Stimulated activated naive CD4-positive, alpha-beta T cell treated with Interleukin-2 at 50 U/mL for 16 hours (primary cell): ENCODE results near the gene AMFR.

ENCODE experiments used
- DNase-seq: peaks from one replicate; lab custom pipeline; 2025; lab: John Stamatoyannopoulos, UW

The AMFR gene

DNA sequence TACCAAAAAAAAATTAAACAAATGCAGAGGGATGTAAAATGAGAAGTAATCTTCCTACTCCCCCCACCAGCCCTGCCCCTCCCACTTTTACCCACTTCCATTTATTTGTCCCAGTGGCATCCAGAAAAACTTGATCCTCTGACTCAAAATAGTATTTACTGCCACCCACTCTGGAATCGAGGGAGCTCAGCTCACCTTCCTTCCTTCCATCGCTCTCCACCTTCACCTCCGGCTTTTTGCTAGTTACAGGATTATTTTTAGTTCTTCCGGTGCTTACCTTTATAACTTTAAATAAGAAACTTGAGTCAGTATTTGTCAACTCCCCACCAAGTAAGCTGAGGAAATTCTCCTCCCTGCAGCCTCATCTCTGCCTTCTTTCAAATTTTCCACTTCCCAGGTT is 94.9 kb downstream of the AMFR start:
- no peak for DNase-seq

DNA sequence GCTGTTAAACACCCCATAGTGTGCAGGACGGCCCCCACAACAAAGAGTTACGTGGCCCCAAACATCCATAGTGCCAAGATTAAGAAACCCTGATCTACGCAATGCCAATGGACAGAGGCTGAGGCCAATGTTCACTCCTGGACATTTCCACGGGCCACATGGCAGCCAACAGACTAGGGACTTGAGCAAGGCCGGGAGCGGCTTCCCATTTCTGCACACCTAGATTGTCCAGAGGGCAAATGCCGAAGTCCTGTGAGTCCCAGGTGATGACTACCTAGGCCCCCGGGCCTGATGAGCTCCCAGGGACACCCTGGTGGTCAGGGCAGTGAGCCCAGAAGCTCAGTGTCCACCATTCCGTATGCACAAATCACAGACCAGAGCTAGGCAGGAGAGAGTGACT is 95.5 kb downstream of the AMFR start:
- DNase-seq, result no peak

DNA sequence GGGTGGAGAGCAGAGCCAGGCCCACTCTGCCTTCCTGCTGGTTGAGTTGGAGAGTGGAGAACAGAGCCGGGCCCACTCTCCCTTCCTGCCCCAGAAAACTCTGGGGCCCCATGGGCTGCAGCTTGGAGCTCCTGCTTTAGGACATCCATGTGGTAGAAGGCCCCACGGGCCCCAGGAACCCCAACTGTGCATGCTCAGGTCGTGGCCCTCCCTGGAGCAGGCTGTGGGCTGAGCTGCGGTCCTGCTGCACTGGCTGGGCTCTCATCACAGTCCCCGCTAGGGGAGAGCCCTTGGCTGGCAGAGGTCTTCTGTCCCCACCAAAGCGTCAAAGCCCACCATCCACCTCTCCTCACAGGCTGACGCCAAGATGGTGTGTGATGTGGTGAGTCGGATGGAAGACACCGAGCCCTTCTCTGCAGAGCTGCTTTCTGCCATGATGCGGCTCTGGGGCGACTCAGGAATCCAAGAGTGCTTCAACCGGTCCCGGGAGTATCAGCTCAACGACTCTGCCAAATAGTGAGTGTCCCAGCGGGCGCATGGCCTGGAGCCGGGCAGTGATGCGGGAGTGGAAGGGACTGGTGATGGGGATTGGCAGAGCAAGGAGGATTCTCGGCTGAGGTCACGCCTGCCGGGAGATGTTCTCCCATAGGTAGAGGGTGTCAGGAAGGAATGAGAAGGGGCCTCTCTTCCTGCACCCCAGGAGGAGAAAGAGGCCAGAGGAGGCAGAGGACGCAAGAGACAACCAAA is 96.9 kb downstream of the AMFR start:
- DNase-seq, result no peak

DNA sequence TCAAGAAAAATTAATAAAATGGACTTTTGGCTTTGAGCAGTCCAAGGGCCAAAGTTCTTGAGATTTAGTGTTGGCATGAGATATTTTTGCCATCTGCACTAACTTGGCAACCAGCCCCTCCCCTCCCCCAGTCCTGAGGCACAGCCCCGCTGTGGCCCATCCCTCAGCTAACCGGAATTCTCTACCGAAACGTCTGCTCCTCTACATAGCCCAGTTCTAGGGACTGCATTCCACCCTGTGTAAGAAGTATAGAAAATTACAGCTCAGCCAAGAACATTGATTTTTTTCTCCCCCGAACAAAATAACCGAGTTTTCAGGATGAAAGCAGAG is 97.5 kb downstream of the AMFR start:
- DNase-seq, result no peak

DNA sequence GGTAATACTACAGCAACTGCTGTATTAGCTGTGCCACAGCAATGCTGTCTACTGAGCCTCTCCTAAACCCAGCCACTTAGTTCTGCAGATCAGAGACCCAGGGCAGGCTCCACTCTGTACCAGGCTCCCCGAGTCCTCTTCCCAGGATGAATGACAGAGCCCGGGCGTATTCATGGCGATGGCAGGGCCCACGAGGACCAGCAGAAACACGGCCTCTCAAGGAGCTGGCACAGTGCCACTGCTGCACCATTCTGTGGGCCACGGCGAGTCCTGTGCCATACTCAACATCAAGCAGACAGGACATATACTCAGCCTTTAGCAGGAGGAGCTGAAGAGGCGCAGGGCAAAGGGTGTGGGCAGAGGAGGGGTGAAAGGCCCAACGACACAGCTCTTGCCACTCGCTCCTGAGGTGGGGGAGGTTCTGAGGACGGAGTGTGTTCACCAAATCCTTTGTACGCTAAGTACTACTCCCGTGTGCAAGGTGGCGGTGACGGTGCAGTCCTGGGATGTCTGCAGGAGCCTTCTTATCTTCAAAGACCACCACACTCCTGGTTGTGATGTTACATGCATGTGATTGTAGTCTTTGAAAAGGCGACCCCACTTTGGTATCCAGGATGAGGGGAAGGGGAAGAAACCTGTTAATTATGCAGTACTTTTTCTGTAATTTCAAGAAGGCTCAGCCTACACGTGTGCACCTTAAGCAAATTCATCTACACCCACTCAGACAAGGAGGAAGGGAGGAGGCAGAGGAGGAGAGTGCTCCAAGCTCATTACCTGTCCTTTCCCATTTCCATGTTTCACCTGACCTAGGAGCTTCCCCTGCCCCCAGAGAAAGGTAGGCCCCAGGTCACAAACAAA is 98.0 kb downstream of the AMFR start:
- no peak for DNase-seq

DNA sequence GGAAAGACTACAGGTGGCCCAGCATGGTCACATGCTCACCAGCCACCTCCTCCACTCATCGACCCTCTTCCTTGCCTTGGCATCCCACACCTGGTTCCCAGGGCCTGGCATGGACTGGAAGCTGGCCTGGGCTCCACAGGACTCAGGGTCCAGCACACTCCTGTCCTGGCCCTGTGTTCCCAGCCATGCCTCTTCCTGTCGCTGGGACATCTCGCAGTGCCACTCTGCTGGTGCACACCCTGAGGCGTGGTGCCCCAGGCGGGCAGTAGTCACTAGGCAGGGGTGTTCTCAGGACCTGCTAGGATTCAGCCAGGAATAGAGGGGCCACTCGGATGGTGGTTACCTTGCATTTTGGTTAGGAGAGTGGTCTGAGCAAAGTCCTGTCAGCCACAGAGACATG is 99.4 kb downstream of the AMFR start:
- no peak for DNase-seq

DNA sequence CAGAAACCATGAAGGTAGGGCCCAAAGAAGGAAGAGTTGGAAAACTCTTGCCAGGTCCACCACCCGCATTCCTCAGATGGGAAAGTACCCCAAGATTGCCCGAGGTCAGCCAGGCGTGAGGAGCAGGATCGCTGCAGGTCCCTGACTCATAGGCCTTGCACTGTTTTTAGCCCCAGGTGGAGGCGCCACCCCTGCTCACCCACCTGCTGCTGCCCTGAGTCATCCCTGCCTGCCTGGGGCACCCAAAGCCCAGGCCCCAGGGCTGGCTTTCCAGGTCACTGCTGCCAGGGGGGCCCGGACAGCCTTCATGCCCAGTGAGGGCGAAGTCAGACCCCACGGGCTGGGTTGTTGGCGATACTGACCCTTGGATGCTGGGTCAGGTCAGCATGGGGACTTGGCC is 100.9 kb downstream of the AMFR start:
- no peak for DNase-seq

DNA sequence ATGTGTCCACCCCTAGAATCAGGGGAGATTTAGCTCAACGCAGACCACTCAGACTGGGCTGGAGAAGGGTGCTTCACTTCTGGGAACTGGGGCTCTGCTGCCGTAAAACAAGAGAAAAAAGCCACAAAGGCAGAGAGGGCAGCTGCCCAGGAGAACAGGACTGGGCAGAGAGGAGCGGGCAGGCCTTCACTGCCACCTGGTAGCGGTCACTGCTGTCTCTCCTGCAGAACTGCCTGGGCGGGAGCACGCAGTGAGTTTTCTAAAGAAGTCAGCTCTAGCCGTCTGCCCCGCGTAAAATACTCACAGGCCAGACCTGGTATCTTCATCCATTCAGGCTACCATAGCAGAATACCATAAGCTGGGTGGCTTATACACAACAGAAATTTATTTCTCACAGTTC is 103.8 kb downstream of the AMFR start:
- no peak for DNase-seq

DNA sequence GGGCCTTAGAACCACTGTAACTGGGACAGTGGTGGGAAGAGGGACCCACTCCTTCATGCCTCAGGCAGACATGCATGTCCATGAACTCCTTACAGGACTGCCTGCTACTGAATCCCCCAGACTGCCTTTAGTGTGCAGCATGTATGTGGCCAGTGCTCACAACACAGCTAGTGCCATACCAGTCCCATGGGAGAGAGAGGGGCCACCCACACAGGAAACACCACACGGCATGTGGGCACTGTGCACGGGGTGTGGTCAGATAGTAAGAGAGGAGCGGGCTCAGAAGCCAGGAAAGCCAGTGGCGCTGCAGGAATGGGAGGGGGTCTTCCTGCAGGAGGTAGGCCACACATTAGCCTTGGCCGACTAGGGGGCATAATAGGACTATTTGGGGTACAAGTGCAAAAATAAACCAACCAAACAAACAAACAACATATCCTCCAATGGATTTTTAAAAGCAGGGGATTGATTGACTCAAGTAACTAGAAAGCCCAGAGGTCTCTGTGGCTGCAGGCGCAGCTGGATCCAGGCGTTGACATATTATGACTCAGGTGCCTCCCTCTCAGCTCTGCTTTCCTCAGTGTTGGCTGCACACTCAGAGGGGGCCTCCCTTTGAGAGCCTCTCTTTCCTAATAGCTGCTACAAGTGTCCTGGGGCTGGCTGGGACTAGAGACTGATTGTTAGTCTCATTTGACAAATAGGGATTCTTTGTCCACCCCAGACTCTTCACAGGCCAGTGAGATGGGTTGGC is 104.4 kb downstream of the AMFR start:
- DNase-seq, result no peak

DNA sequence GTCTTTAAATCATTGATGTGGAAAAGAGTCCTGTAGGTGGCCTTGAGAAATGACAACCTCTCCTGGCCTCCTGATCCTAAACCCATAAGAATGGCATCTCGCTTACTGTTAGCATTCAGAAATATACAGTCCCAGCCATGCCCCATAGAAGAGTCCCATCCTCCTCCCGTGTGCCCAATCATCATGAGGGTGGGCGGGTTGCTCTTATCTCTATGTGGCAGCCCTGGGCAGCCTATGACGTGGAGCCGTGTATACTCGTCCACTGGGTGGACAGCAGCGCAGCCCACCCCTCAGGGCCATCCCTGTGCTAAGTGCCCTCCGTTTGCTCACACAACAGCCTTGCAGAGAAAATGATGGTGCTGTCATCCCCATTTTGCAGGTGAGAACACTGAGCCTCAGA is 105.3 kb downstream of the AMFR start:
- DNase-seq, result no peak

DNA sequence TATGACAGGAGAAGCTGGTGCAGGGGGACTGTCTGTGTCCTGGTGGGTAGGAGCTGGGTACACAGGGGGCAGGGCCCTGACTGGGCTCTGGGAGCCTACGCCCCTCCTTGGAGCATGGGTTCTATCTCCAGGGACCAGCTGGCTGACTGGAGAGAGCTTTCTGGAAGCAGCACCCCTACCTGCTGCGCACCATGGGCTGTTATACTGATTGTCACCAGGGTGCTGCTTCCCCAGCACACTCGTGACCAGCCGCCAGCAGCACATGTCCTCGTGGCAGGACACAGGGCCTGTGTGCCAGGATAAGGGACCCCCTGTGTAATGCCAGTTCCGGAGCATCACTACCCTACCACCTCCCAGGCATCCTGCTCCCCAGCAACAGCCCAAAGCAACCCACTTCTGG is 106.0 kb downstream of the AMFR start:
- no peak for DNase-seq

DNA sequence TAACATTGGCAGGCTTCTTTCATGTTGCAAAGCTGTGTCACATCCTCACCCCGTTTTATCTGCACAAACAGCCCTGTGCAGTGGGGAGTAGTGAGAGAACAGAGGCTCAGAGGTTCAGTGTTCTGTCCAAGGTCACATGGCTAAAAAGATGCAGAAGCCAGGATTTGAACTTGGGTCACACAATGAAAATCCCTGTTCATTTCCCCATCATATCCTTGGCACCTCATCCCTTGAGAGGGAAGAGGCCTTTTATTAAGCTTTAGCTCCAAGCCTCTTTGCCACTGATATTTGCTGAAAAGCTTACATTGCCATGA is 106.6 kb downstream of the AMFR start:
- no peak for DNase-seq

DNA sequence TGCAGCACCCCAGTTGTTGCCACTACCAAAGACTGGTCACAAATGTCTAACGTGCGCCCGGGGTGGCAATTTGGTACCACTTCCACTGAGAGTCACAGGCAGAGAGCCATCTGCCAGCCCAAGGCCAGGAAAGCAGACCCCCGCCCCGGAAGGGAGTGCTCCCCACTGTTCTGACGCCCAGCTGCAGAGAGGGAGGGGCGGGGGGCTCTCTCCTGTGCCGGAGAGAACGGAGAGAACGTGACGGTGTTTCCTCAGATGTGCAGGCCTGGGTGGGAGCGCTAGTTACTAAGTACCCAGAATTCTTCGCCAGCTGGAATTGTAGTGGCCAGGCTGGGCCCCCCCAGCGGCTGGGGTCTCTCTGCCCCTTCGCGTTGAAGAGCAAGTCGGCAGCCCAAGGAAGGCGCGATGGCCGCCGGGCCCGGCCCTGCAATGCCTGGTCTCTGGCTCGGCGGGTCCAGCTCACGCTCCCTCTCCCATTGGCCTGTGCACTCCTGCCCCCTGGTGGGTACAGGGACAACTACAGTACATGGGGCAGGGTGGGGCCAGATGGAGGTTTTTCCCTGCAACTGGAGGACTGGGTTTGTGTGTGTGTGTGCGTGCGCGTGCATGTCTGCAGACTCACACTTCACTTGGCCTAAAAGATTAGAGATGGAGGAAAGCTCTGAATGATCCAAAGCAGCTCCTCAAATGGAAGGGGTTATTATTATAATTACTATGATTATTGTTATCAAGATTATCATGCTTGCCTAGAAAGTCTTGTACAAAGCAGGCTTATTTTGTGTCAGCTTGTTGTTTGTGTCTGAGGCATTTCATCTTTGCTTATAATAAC is 107.1 kb downstream of the AMFR start:
- peak; percentile 70 for DNase-seq

DNA sequence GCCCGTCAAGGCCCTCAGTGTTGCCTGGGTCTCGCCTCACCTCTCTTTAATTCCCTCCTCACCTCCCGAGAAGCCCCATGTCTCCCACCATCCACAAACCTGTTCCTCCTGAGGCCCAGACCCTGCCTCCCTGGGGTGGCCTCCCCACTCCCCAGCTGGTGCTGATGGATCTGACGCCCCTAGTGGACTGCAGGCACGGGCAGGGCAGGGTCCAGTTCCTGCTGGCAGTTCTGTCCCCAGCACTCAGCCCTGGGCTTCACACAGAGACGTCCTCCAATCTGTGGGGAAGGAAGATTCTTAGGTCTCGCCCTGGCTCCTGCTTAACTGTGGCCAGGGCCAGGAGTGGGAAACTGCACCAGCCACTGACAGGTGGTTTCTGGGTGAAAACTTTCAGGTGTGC is 108.8 kb downstream of the AMFR start:
- DNase-seq, result no peak

DNA sequence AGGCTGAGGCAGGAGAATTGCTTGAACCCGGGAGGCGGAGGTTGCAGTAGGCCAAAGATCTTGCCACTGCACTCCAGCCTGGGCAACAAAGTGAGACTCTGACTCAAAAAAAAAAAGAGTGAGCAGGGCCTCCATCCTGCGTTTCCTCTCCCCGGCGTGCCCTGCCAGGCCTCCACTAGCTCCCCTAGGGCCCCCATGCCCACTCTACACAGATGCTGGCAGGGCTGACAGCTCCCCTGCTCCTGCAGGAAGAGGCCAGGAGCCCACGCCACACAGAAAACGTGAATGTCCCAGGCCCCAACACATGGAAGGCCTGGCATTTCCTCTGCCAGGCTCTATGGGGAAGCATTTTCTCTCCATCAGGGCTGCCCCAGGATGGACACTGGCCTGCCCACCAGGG is 109.4 kb downstream of the AMFR start:
- DNase-seq, result no peak

DNA sequence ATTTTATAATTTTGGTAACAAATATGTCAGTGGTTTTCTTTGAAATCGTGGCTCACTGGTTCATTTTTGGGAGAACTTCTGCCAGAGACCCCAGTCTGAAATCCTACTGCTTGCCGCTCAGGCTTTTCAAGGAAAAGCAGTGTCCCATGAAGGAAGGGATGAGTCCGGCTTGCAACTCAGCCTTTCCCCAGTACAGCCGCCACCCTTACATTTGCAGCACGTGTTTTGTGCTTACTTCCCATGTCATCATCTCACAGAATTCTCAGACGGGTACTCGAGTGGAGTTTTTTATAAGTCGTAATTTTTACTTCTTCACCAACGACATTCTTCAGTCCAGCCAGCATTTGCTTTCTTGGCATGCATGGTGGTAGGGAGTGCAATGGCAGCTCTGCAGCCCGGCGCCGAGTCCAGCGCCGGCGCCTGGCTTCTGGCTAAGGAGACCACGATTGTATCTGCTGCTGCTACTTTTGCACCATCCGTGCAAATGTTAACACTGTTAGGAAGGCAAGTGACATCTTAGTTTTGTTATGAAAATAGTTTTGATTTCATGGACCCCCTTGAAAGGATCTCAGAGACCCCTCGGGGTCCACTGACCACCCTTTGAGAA is 111.0 kb downstream of the AMFR start:
- DNase-seq, result no peak

DNA sequence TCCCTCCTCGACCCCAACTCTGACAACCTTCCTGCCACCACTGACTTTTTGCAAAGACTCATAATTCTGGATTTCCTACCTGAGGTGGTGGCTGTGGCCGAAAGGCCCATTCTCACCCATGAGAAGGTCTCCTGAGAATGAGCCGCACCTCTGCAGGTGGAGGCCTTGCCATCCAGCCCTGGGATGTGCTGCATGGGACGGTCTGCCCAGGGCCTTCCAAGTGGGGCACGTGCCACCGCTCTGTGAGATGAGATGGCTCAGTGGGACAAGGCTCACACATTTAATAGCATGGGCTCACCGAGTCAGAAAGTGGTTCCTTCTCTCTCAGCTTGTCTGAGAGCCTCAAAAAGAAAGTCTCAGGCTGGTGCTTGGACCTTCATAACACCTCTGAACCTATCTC is 112.8 kb downstream of the AMFR start:
- no peak for DNase-seq

DNA sequence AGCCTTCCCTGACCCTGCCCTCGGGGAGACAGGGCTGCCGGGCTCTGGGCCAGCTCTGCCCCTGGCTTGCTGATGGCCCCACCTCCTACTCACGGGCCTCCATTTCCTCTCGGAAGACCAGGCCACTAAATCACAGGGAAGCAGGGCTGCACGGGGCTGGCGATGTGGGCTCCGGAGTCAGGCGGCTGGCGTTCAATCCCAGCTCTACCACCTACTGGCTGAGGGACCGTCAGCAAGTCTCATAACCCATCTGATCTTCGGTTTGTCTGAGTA is 113.4 kb downstream of the AMFR start:
- no peak for DNase-seq
